HG03039 (cell line): Measurements from ENCODE around the gene WNT8B.

ENCODE experiments used
- ATAC-seq: cut with Tn5 transposase; IDR thresholded peaks from one replicate; pipeline ENCODE4 v1.9.1; 2021; ENCODE audit warnings: mild to moderate bottlenecking, moderate library complexity; ENCODE audit not compliant: unreplicated experiment

The WNT8B gene

GRCh38 chr10:100482834-100483185 lies 20.0 kb downstream of the WNT8B start:
- no peak for ATAC-seq

GRCh38 chr10:100483876-100484666 lies 21.3 kb downstream of the WNT8B start:
- no peak for ATAC-seq

GRCh38 chr10:100485366-100485765 lies 22.6 kb downstream of the WNT8B start:
- no peak for ATAC-seq

- no peak for ATAC-seq
Observed at GRCh38 chr10:100485801-100486495, 23.1 kb downstream of the WNT8B start.

GRCh38 chr10:100487529-100487928 lies 24.7 kb downstream of the WNT8B start:
- no peak for ATAC-seq

GRCh38 chr10:100489396-100489795 lies 26.6 kb downstream of the WNT8B start:
- ATAC-seq, result no peak

GRCh38 chr10:100490531-100490930 lies 27.7 kb downstream of the WNT8B start:
- ATAC-seq, result no peak

GRCh38 chr10:100496567-100496966 lies 33.8 kb downstream of the WNT8B start:
- no peak for ATAC-seq

- ATAC-seq, result no peak
Observed at GRCh38 chr10:100498059-100498458, 35.2 kb downstream of the WNT8B start.

GRCh38 chr10:100501423-100501822 lies 38.6 kb downstream of the WNT8B start:
- ATAC-seq, result no peak

- no peak for ATAC-seq
Observed at GRCh38 chr10:100502926-100503494, 40.2 kb downstream of the WNT8B start.

GRCh38 chr10:100504096-100504495 lies 41.3 kb downstream of the WNT8B start:
- ATAC-seq, result no peak

GRCh38 chr10:100505164-100505563 lies 42.4 kb downstream of the WNT8B start:
- no peak for ATAC-seq

GRCh38 chr10:100506596-100507356 lies 44.0 kb downstream of the WNT8B start:
- no peak for ATAC-seq

- no peak for ATAC-seq
Observed at GRCh38 chr10:100507357-100507732, 44.5 kb downstream of the WNT8B start.

GRCh38 chr10:100508266-100508665 lies 45.5 kb downstream of the WNT8B start:
- ATAC-seq, result no peak

- ATAC-seq, result no peak
Observed at GRCh38 chr10:100508691-100509150, 45.9 kb downstream of the WNT8B start.

GRCh38 chr10:100509241-100509840 lies 46.5 kb downstream of the WNT8B start:
- no peak for ATAC-seq

- ATAC-seq, result no peak
Observed at GRCh38 chr10:100510533-100511308, 47.9 kb downstream of the WNT8B start.

- ATAC-seq, result no peak
Observed at GRCh38 chr10:100515612-100516011, 52.8 kb downstream of the WNT8B start.
